AML-193 (cell line): Measurements from ENCODE around the gene SPDYE5.

Experiments
- DNase-seq, 2 experiments: peaks; one replicate each; lab custom pipeline; 2025; lab: John Stamatoyannopoulos, UW

Gene SPDYE5

GRCh38 chr7:75536940-75537538, 44.9 kb downstream of the SPDYE5 start:
- no peak for DNase-seq

- no peak for DNase-seq
Measured at GRCh38 chr7:75537731-75538130, 45.6 kb downstream of the SPDYE5 start.

- no peak for DNase-seq
Measured at GRCh38 chr7:75546237-75547015, 54.3 kb downstream of the SPDYE5 start.
